Activated CD4-positive, CD25-positive, alpha-beta regulatory T cell treated with anti-CD3 and anti-CD28 coated beads, Interleukin-2, amount 50 U/mL, for 16 hours (primary cell): Measurements from ENCODE around the gene CACNA1F.

Source experiments
- DNase-seq: peaks from one replicate; pipeline ENCODE4 v3.0.0-alpha.2; 2020; ENCODE audit warnings: low read depth, low spot score

CACNA1F gene

GRCh38 chrX:49257846-49258748 is 25.0 kb upstream of the CACNA1F start:
- DNase-seq = no peak

GRCh38 chrX:49257074-49257790 is 24.1 kb upstream of the CACNA1F start:
- no peak for DNase-seq

GRCh38 chrX:49256268-49256995 is 23.3 kb upstream of the CACNA1F start:
- DNase-seq = no peak

GRCh38 chrX:49254639-49255038 is 21.5 kb upstream of the CACNA1F start:
- no peak for DNase-seq

GRCh38 chrX:49251325-49251724 is 18.2 kb upstream of the CACNA1F start:
- DNase-seq = no peak

- DNase-seq = no peak
Observed at GRCh38 chrX:49250578-49250977, 17.4 kb upstream of the CACNA1F start.

- DNase-seq = no peak
Observed at GRCh38 chrX:49250066-49250465, 16.9 kb upstream of the CACNA1F start.

GRCh38 chrX:49249616-49250015 is 16.5 kb upstream of the CACNA1F start:
- DNase-seq = no peak

- no peak for DNase-seq
Observed at GRCh38 chrX:49249071-49249470, 15.9 kb upstream of the CACNA1F start.

GRCh38 chrX:49247916-49248811 is 15.0 kb upstream of the CACNA1F start:
- no peak for DNase-seq

GRCh38 chrX:49247346-49247745 is 14.2 kb upstream of the CACNA1F start:
- DNase-seq = no peak

GRCh38 chrX:49246541-49246940 is 13.4 kb upstream of the CACNA1F start:
- no peak for DNase-seq

- DNase-seq = no peak
Observed at GRCh38 chrX:49244207-49244606, 11.1 kb upstream of the CACNA1F start.

- no peak for DNase-seq
Observed at GRCh38 chrX:49243166-49243565, 10.0 kb upstream of the CACNA1F start.

- DNase-seq = no peak
Observed at GRCh38 chrX:49242545-49243066, 9.5 kb upstream of the CACNA1F start.

GRCh38 chrX:49238735-49239134 is 5.6 kb upstream of the CACNA1F start:
- no peak for DNase-seq

- no peak for DNase-seq
Observed at GRCh38 chrX:49237060-49237459, 3.9 kb upstream of the CACNA1F start.

- DNase-seq = no peak
Observed at GRCh38 chrX:49233887-49234555, 881 bp upstream of the CACNA1F start.

GRCh38 chrX:49232525-49232924 is 615 bp downstream of the CACNA1F start:
- DNase-seq = no peak

GRCh38 chrX:49231333-49232000 is 1.7 kb downstream of the CACNA1F start:
- DNase-seq = no peak
